Ishikawa (cell line): ENCODE measurements around the gene UGGT1.

Experiments
- CEBPB ChIP-seq: IDR thresholded peaks from 2 replicates; pipeline ENCODE4 v1.6.1; 2012
- CREB1 ChIP-seq: IDR thresholded peaks from 2 replicates; pipeline ENCODE4 v1.6.1; 2012; ENCODE audit warnings: low read depth
- EGR1 ChIP-seq: IDR thresholded peaks from 2 replicates; pipeline ENCODE4 v1.6.1; 2012
- EP300 ChIP-seq: IDR thresholded peaks from 2 replicates; pipeline ENCODE4 v1.6.1; 2012; ENCODE audit warnings: borderline replicate concordance
- FOXM1 ChIP-seq: IDR thresholded peaks from 2 replicates; pipeline ENCODE4 v1.6.1; 2012; ENCODE audit warnings: low read depth, borderline replicate concordance
- NFIC ChIP-seq: IDR thresholded peaks from 2 replicates; pipeline ENCODE4 v1.6.1; 2012
- RAD21 ChIP-seq: IDR thresholded peaks from 2 replicates; pipeline ENCODE4 v1.6.1; 2012; ENCODE audit warnings: low read depth
- TAF1 ChIP-seq: IDR thresholded peaks from 2 replicates; pipeline ENCODE4 v1.6.1; 2012; ENCODE audit warnings: low read depth, mild to moderate bottlenecking
- TCF12 ChIP-seq: IDR thresholded peaks from 2 replicates; pipeline ENCODE4 v1.6.1; 2012; ENCODE audit warnings: low read depth
- TEAD4 ChIP-seq: IDR thresholded peaks from 2 replicates; pipeline ENCODE4 v1.6.1; 2012
- YY1 ChIP-seq: IDR thresholded peaks from 2 replicates; pipeline ENCODE4 v1.6.1; 2012; ENCODE audit warnings: low read depth
- ZBTB7A ChIP-seq: IDR thresholded peaks from 2 replicates; pipeline ENCODE4 v1.6.1; 2012; ENCODE audit warnings: low read depth
- TF ChIP-seq, protein P1 (sequence below): IDR thresholded peaks from 2 replicates; pipeline ENCODE4 v1.6.1; 2012
- TF ChIP-seq, protein P2 (sequence below): IDR thresholded peaks from 2 replicates; pipeline ENCODE4 v1.6.1; 2012; ENCODE audit warnings: low read depth, mild to moderate bottlenecking
- TF ChIP-seq, protein P3 (sequence below): IDR thresholded peaks from 2 replicates; pipeline ENCODE4 v1.6.1; 2012

The UGGT1 gene

DNA sequence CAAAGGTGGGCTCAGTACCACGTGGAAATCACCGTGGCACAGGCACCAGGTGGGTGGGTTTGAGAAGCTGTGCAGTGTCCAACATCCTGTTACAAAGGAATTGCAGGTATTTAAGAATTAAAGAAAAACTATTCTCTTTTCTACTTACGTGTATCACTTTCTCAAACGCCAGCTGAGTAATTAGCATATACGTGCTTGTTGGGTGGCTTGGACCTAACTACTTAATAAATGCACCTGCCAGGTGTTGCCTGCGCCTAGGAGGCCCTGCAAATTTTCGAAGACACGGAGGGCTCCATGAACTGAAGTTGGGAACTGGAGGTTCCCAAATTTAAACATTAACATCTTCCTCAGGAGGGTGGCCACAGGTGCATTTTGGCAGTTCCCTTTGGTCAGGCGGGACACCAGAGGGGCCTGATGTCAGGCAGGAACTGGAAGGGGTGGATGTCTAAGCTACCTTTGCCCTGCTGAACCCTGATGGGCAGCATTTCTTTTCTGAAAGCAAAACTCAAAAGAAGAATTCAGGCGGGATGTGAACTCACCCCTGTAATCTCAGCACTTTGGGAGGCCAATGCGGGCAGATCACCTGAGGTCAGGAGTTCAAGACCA is 142.9 kb downstream of the UGGT1 start:
- TF ChIP-seq TEAD4 (no peak), ZBTB7A (no peak), FOXM1 (no peak), NFIC (no peak)
- TF ChIP-seq, protein P1, sequence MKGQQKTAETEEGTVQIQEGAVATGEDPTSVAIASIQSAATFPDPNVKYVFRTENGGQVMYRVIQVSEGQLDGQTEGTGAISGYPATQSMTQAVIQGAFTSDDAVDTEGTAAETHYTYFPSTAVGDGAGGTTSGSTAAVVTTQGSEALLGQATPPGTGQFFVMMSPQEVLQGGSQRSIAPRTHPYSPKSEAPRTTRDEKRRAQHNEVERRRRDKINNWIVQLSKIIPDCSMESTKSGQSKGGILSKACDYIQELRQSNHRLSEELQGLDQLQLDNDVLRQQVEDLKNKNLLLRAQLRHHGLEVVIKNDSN: 0 out of 2 replicates have a peak, but pooled peaks have one; percentile 23

DNA sequence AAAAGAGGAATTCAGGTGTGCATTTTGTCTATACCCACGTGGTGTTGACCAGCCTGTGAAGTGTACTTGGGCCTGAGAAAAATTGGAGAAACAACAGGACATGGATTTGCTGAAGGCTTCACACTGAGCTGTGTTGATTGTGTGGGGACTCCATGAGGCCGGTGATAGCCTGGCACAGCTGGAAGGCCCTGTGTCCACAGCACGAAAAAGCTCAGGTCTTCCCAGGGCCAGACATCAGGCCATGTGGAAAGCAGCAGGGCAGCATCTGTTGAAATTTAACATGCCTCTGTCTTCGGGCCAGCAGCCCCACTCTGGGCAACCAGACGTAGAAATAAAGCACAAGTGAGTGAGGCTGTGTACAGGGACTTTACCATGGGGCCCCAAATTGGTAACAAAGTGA is 143.6 kb downstream of the UGGT1 start:
- no peak for TF ChIP-seq EGR1
- TF ChIP-seq TAF1: no peak
- no peak for TF ChIP-seq CREB1
- TF ChIP-seq, protein P2, sequence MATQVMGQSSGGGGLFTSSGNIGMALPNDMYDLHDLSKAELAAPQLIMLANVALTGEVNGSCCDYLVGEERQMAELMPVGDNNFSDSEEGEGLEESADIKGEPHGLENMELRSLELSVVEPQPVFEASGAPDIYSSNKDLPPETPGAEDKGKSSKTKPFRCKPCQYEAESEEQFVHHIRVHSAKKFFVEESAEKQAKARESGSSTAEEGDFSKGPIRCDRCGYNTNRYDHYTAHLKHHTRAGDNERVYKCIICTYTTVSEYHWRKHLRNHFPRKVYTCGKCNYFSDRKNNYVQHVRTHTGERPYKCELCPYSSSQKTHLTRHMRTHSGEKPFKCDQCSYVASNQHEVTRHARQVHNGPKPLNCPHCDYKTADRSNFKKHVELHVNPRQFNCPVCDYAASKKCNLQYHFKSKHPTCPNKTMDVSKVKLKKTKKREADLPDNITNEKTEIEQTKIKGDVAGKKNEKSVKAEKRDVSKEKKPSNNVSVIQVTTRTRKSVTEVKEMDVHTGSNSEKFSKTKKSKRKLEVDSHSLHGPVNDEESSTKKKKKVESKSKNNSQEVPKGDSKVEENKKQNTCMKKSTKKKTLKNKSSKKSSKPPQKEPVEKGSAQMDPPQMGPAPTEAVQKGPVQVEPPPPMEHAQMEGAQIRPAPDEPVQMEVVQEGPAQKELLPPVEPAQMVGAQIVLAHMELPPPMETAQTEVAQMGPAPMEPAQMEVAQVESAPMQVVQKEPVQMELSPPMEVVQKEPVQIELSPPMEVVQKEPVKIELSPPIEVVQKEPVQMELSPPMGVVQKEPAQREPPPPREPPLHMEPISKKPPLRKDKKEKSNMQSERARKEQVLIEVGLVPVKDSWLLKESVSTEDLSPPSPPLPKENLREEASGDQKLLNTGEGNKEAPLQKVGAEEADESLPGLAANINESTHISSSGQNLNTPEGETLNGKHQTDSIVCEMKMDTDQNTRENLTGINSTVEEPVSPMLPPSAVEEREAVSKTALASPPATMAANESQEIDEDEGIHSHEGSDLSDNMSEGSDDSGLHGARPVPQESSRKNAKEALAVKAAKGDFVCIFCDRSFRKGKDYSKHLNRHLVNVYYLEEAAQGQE: no peak
- TF ChIP-seq TCF12: no peak
- TF ChIP-seq NFIC: no peak
- no peak for TF ChIP-seq YY1
- no peak for TF ChIP-seq ZBTB7A

DNA sequence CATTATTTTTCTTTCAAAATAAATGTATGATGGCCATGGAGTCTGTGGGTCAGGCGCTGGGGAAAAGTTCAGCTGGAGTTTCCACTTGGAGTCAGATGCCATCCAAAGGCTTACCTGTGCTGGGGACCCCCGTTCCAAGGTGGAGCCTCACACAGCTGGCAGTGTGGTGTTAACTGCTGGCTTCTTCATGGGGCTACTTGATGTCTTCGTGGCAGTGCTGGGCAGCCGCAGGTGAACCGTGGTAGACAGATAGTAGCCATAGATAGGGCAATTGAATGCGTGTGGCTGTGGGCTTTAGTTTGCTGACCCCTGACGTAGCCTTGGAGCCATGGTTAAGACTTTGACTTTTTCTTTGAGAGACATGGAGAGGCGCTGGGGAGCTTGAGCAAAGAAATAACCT is 144.6 kb downstream of the UGGT1 start:
- TF ChIP-seq, protein P3, sequence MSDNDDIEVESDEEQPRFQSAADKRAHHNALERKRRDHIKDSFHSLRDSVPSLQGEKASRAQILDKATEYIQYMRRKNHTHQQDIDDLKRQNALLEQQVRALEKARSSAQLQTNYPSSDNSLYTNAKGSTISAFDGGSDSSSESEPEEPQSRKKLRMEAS: no peak
- TF ChIP-seq CREB1 (no peak), FOXM1 (no peak), CEBPB (no peak), YY1 (no peak), ZBTB7A (no peak), RAD21 (no peak), TEAD4 (no peak), EP300 (no peak), NFIC (no peak), EGR1 (no peak), TCF12 (no peak), TAF1 (no peak)
- TF ChIP-seq, protein P2: no peak
- TF ChIP-seq, protein P1: no peak

DNA sequence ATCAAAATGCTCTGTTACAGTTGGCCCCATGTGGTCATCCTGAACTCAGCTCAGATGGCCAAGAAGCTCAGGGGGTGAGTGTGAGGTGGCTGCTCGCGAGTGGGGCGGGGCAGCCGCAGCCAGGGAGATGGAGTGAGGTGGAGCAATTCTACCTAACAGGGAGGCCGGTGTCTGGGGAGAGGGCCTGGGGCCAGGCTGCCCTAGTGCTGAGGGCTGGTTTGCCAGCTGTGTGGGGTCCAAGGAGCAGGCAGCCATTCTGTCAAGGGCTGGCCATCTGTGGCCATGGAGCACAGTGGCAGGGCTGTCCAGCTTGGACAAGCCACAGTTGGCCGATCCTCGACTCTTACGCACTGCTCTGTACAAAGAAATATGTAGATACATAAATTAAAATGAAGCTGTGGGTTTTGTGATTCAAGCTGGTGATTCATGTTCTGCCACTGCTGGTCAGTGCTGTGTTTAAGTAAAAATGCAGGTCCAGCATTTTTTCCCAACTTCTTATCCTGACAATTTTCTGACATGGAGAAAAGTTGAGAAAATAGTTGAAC is 145.6 kb downstream of the UGGT1 start:
- TF ChIP-seq EP300 (no peak), RAD21 (no peak), YY1 (no peak), EGR1 (no peak), CEBPB (no peak)
- TF ChIP-seq, protein P1: no peak

DNA sequence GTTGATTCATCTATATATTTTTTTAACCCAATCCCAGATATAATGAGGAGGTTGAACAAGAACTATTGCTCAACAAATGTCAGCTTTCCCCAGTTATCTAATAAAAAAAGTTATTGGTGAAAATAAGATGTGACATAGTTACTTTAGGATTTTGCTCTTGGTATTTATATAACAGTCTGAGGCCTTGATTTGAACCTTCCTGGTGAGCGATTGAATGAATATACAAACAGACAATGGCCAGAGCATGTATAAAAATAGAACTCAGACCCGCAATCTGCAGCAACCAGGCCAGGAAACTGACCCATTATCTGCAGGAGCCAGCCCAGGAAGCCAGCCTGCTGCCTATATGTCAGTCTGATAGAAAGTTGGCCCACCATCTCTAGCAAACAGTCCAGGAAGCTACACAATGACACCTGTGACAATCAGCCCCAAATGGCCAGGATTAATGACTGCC is 146.1 kb downstream of the UGGT1 start:
- TF ChIP-seq RAD21 (no peak), TAF1 (no peak), EGR1 (no peak), TCF12 (no peak), EP300 (no peak), CREB1 (no peak), ZBTB7A (no peak)
- TF ChIP-seq, protein P2: no peak
- TF ChIP-seq, protein P3: no peak
